VCaP (cell line): Measurements from ENCODE around the gene TPMT.
A peak's percentile ranks its signal among the peaks of the same experiment; 100 is the strongest.
"Not testable (repeated sequence)": the region's sequence is repeated elsewhere in the genome, so short reads cannot be mapped to it uniquely, and the experiment has no call there.

Experiments used
- H3K27ac ChIP-seq: fragments of 450-650 bp; 2 replicates; pipeline ENCODE4 v1.5.1; 2017
- CTCF ChIP-seq: fragments of 450-650 bp; conservative IDR thresholded peaks from 2 replicates; pipeline ENCODE4 v1.5.1; 2017; ENCODE audit warnings: mild to moderate bottlenecking, moderate library complexity

TPMT gene

DNA sequence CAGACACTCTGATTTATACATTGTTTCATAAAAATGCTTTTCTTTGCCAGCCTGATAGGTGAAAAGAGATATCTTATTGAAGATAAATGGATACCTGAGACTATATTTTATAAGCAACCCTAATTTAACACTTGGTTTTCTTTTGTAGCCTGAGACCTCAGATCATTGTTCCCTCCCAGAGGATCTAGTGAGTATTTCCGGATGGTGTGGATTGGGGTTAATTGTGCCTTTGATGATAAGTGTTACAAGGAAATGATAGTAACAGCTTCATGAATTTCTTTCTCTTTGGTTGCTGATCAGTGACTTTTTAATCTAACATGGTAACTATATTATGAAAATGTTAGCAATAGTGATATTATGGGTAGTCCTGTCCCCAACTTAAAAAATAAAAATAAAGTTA lies 30.7 kb upstream of the TPMT start:
- H3K27ac ChIP-seq: peak overlapping the region; percentile 9; the same call in 1 of the 2 replicates
- no peak for TF ChIP-seq CTCF

DNA sequence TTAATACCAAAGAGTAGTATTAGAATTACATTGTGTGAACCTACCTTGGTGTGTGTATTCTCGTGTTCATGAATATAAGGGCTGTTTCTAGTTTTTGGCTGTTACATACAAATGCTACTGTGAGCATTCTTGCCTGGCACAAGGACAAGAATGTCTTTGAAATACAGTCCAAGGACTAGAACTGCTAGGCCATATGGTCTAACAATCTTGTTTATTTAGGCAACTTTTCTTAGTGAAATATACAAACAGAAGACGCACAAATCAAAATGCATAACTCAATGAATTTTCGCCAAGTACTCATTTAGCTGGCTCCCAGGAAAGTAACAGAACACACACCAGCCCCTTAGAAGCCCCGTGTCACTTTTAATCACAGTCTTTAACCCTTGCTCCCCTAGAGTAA lies 28.9 kb upstream of the TPMT start:
- TF ChIP-seq CTCF: no peak
- no peak overlapping the region for H3K27ac ChIP-seq

DNA sequence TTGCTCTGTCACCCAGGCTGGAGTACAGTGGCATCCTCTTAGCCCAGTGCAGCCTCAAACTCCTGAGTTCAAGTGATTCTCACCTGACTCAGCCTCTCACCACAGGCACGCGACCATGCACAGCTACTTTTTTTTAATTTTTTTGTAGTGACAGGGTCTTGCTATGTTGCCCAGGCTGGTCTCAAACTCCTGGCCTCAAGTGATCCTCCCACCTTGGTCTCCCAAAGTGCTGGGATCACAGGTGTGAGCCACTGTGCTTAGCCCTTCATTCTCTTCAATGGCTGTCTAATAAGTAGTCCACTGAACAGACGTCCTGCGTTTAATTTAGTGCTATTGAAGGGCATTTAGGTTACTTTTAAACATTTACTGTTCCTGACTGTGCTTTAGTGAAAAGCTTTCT lies 27.7 kb upstream of the TPMT start:
- no peak overlapping the region for H3K27ac ChIP-seq
- no peak for TF ChIP-seq CTCF

- no peak overlapping the region for H3K27ac ChIP-seq
- TF ChIP-seq CTCF: no peak
Observed at GRCh38 chr6:18179770-18180356, 25.0 kb upstream of the TPMT start.

- TF ChIP-seq CTCF: no peak
- H3K27ac ChIP-seq: no peak overlapping the region
Observed at GRCh38 chr6:18178960-18179615, 24.2 kb upstream of the TPMT start.

GRCh38 chr6:18177286-18177965 lies 22.5 kb upstream of the TPMT start:
- H3K27ac ChIP-seq: no peak overlapping the region
- TF ChIP-seq CTCF: no peak

DNA sequence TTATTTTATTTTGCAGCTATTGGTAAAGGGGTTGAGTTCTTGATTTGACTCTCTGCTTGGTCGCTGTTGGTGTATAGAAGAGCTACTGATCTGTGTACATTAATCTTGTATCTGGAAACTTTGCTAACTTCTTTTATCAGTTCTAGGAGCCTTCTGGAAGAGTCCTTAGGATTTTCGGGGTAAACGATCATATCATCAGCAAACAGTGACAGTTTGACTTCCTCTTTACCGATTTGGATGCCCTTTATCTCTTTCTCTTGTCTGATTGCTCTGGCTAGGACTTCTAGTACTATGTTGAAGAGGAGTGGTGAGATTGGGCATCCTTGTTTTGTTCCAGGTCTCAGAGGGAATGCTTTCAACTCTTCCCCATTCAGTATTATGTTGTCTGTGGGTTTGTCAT lies 21.3 kb upstream of the TPMT start:
- H3K27ac ChIP-seq: not testable (repeated sequence)

GRCh38 chr6:18171871-18172270 lies 17.0 kb upstream of the TPMT start:
- TF ChIP-seq CTCF: no peak
- H3K27ac ChIP-seq: no peak overlapping the region
